HEK293 (cell line): Measurements from ENCODE around the gene POP7.

Source experiments
- CTCF ChIA-PET: fragments of 350-600 bp; formaldehyde crosslinking; extraction: SDS; loops from one replicate; lab custom pipeline; 2021; ENCODE audit warnings: antibody characterized with exemption; lab: Yijun Ruan, JAX
- POLR2A ChIA-PET: fragments of 300-600 bp; formaldehyde crosslinking; extraction: SDS; loops from one replicate; lab custom pipeline; 2020; ENCODE audit warnings: antibody characterized with exemption, inconsistent platforms; lab: Yijun Ruan, JAX
- H3K27ac ChIP-seq: fragments of 200-500 bp; sonication (Bioruptor generic); 2 replicates; pipeline ENCODE4 v1.5.1; 2014; ENCODE audit warnings: low read depth, low read length, control low read depth, inconsistent platforms; ENCODE audit errors: extremely low read depth
- H3K36me3 ChIP-seq, 2 experiments: fragments of 200-500 bp in 1 of 2; sonication (Bioruptor generic) in 1 of 2; 1 replicate in 1 of 2; 2 replicates in 1 of 2; pipeline ENCODE4 v1.5.1; 2014 to 2017; ENCODE audit warnings: inconsistent platforms in 2 of 2, low read length in 2 of 2; ENCODE audit not compliant: control insufficient read depth in 2 of 2, insufficient read depth in 1 of 2
- H3K4me1 ChIP-seq: fragments of 200-500 bp; sonication (Bioruptor generic); 2 replicates; pipeline ENCODE4 v1.5.1; 2014; ENCODE audit warnings: mild to moderate bottlenecking, low read length, inconsistent platforms; ENCODE audit not compliant: control insufficient read depth, insufficient read depth
- H3K4me3 ChIP-seq: 2 replicates; pipeline ENCODE4 v1.5.1; 2011; ENCODE audit warnings: low read depth, mild to moderate bottlenecking, control low read depth, low read length, moderate library complexity
- H3K9me3 ChIP-seq: fragments of 200-500 bp; sonication (Bioruptor generic); 2 replicates; pipeline ENCODE4 v1.5.1; 2014; ENCODE audit warnings: low read depth, low read length, inconsistent platforms; ENCODE audit not compliant: control insufficient read depth, insufficient read depth
- AEBP2 ChIP-seq: fragments of 450-650 bp; formaldehyde crosslinking; IDR thresholded peaks from 2 replicates; pipeline ENCODE4 v1.5.1; 2016; ENCODE audit warnings: missing biosample characterization, missing genetic modification characterization, borderline replicate concordance
- GLIS2 ChIP-seq: fragments of 450-650 bp; formaldehyde crosslinking; IDR thresholded peaks from 2 replicates; pipeline ENCODE4 v1.5.1; 2016; ENCODE audit warnings: missing biosample characterization, missing genetic modification characterization
- HOXD13 ChIP-seq: sonication (generic); formaldehyde crosslinking; IDR thresholded peaks from 2 replicates; pipeline ENCODE4 v1.8.0; 2022; ENCODE audit warnings: missing genetic modification reagents, borderline replicate concordance
- KLF8 ChIP-seq: fragments of 450-650 bp; formaldehyde crosslinking; IDR thresholded peaks from 2 replicates; pipeline ENCODE4 v1.5.1; 2016; ENCODE audit warnings: missing biosample characterization, missing genetic modification characterization
- MZF1 ChIP-seq: fragments of 450-650 bp; formaldehyde crosslinking; IDR thresholded peaks from 2 replicates; pipeline ENCODE4 v1.5.1; 2017; ENCODE audit warnings: missing biosample characterization, missing genetic modification characterization, borderline replicate concordance
- OSR2 ChIP-seq: fragments of 450-650 bp; formaldehyde crosslinking; IDR thresholded peaks from 2 replicates; pipeline ENCODE4 v1.5.1; 2016; ENCODE audit warnings: missing biosample characterization, missing genetic modification characterization
- REPIN1 ChIP-seq: fragments of 450-650 bp; formaldehyde crosslinking; IDR thresholded peaks from 2 replicates; pipeline ENCODE4 v1.5.1; 2017; ENCODE audit warnings: missing biosample characterization, missing genetic modification characterization, low read depth
- ZBTB11 ChIP-seq: fragments of 450-650 bp; formaldehyde crosslinking; conservative IDR thresholded peaks from 2 replicates; pipeline ENCODE4 v1.5.1; 2016; ENCODE audit warnings: low read depth, missing biosample characterization, missing genetic modification characterization
- ZBTB20 ChIP-seq: fragments of 450-650 bp; formaldehyde crosslinking; IDR thresholded peaks from 2 replicates; pipeline ENCODE4 v1.5.1; 2016; ENCODE audit warnings: missing biosample characterization, missing genetic modification characterization
- ZBTB26 ChIP-seq: fragments of 450-650 bp; formaldehyde crosslinking; optimal IDR thresholded peaks from 2 replicates; pipeline ENCODE3; 2016; ENCODE audit warnings: missing biosample characterization, mild to moderate bottlenecking, missing genetic modification characterization
- ZNF155 ChIP-seq: fragments of 450-650 bp; formaldehyde crosslinking; IDR thresholded peaks from 2 replicates; pipeline ENCODE4 v1.5.1; 2016; ENCODE audit warnings: missing biosample characterization, missing genetic modification characterization
- ZNF510 ChIP-seq: fragments of 450-650 bp; formaldehyde crosslinking; IDR thresholded peaks from 2 replicates; pipeline ENCODE4 v1.5.1; 2018; ENCODE audit warnings: mild to moderate bottlenecking, missing genetic modification characterization, missing biosample characterization; ENCODE audit not compliant: insufficient replicate concordance
- ZNF585B ChIP-seq: fragments of 450-650 bp; formaldehyde crosslinking; IDR thresholded peaks from 2 replicates; pipeline ENCODE4 v1.5.1; 2016; ENCODE audit warnings: missing biosample characterization, missing genetic modification characterization
- ZNF639 ChIP-seq: fragments of 450-650 bp; formaldehyde crosslinking; IDR thresholded peaks from 2 replicates; pipeline ENCODE4 v1.5.1; 2016; ENCODE audit warnings: missing biosample characterization, missing genetic modification characterization
- ZNF677 ChIP-seq: fragments of 450-650 bp; IDR thresholded peaks from 2 replicates; pipeline ENCODE4 v1.5.0; 2018; ENCODE audit warnings: missing biosample characterization, mild to moderate bottlenecking, missing genetic modification characterization, moderate library complexity
- ZSCAN18 ChIP-seq: fragments of 450-650 bp; formaldehyde crosslinking; IDR thresholded peaks from 2 replicates; pipeline ENCODE4 v1.5.1; 2016; ENCODE audit warnings: missing biosample characterization, missing genetic modification characterization

Gene POP7

GRCh38 chr7:100673302-100673941 is 32.5 kb upstream of the POP7 start, which contains the start of gene GNB2 (continued):
- peak; percentile 94 for TF ChIP-seq ZSCAN18 (tag by site-specific recombination)
- TF ChIP-seq KLF8 (tag by site-specific recombination), result peak; percentile 99
- TF ChIP-seq HOXD13 (CRISPR knock-in tag), result no peak
- TF ChIP-seq AEBP2 (tag by site-specific recombination), result no peak
- peak; percentile 96 for TF ChIP-seq ZNF639 (tag by site-specific recombination)
- TF ChIP-seq OSR2 (tag by site-specific recombination), result peak; percentile 37; the same call in 1 of the 2 replicates
- TF ChIP-seq ZNF585B (tag by site-specific recombination), result no peak
- no peak; the same call in 1 of the 2 replicates for TF ChIP-seq MZF1 (tag by site-specific recombination)
- no peak for TF ChIP-seq ZNF155 (tag by site-specific recombination)

- TF ChIP-seq ZBTB20 (tag by site-specific recombination), result peak; percentile 2; the same call in 1 of the 2 replicates
- peak; percentile 32 for TF ChIP-seq ZBTB26 (tag by site-specific recombination)
- TF ChIP-seq GLIS2 (tag by site-specific recombination), result peak; percentile 74; the same call in 1 of the 2 replicates
- TF ChIP-seq REPIN1 (tag by site-specific recombination), result 0 out of 2 replicates have a peak, but pooled peaks have one; percentile 5
- no peak for TF ChIP-seq ZNF510 (tag by site-specific recombination)
- peak; percentile 34 for TF ChIP-seq ZBTB11 (tag by site-specific recombination)
- TF ChIP-seq ZNF677 (tag by site-specific recombination), result no peak
Observed at GRCh38 chr7:100673942-100674410, 31.9 kb upstream of the POP7 start.

More at GRCh38 chr7:100673942-100674410, 31.9 kb upstream of the POP7 start:
- Histone ChIP-seq H3K4me3 (peak overlapping the region; percentile 97), H3K9me3 (no peaks in the 10 kb centered on the region), H3K27ac (peak overlapping the region; percentile 84), H3K4me1 (no peaks in the 10 kb centered on the region), H3K36me3 (peaks cover 0 to 25% of the 10 kb centered on the region in 2 experiments; a peak in 2 of 3 replicates)
- ChIA-PET POLR2A (interaction anchor here (0.9 to 3.8 kb wide), 3 partner anchors 44 to 201 kb away, joined by 3 to 26 read pairs (median 3); partner anchors contain the start of genes FBXO24, LRCH4 and SRRT), CTCF (interaction anchor here (8.4 kb wide), 1 partner anchor 18 kb away, joined by 77 read pairs; no protein-coding TSS in a partner anchor)
